H1 (cell line): Measurements from ENCODE around the gene KRTAP12-2. TPM values are rescaled to one million over a fixed set of nuclear protein-coding genes. Genes with fewer than 3 reads are reported as not detected.
"Not testable (repeated sequence)": the region's sequence is repeated elsewhere in the genome, so short reads cannot be mapped to it uniquely, and the experiment has no call there.

Experiments used
- CTCF ChIA-PET: fragments of 300-600 bp; sonication (Branson Sonifier 250); formaldehyde crosslinking; loops from one replicate; lab custom pipeline; 2021; ENCODE audit not compliant: partially characterized antibody; lab: Charles Lee
- POLR2A ChIA-PET: fragments of 300-600 bp; sonication (Branson Sonifier 250); formaldehyde crosslinking; loops from one replicate; lab custom pipeline; 2021; ENCODE audit warnings: inconsistent platforms; ENCODE audit not compliant: partially characterized antibody; lab: Charles Lee
- DNase-seq, 2 experiments: peaks; one replicate each; pipeline versions ENCODE4 v3.0.0 to v3.0.0-alpha.2; 2010 to 2022; ENCODE audit warnings: low spot score in 2 of 2, low read depth in 1 of 2, mixed read lengths in 1 of 2
- FAIRE-seq: peaks from 2 replicates; lab custom pipeline; 2011; peaks lifted over from hg19 to GRCh38; lab: Jason Lieb, UNC
- H2AFZ ChIP-seq: 2 replicates; pipeline ENCODE4 v1.8.1; 2012; ENCODE audit warnings: low read length, inconsistent platforms
- H2AK5ac ChIP-seq: 2 replicates; pipeline ENCODE4 v1.6.1; 2013; ENCODE audit warnings: low read depth, low read length
- H2BK120ac ChIP-seq: replicated peaks from 2 replicates; pipeline ENCODE3; 2013; ENCODE audit warnings: low read depth, low read length, inconsistent platforms
- H2BK12ac ChIP-seq: 2 replicates; pipeline ENCODE4 v1.6.1; 2013; ENCODE audit warnings: low read depth, low read length
- H2BK15ac ChIP-seq: 2 replicates; pipeline ENCODE4 v1.6.1; 2013; ENCODE audit warnings: low read length
- H2BK20ac ChIP-seq: 2 replicates; pipeline ENCODE4 v1.6.1; 2013; ENCODE audit warnings: low read length
- H2BK5ac ChIP-seq: 2 replicates; pipeline ENCODE4 v1.6.1; 2013; ENCODE audit warnings: low read depth, low read length
- H3K14ac ChIP-seq: 2 replicates; pipeline ENCODE4 v1.6.1; 2013; ENCODE audit warnings: inconsistent platforms; ENCODE audit not compliant: insufficient read length
- H3K18ac ChIP-seq: 2 replicates; pipeline ENCODE4 v1.6.1; 2013; ENCODE audit warnings: low read length; ENCODE audit errors: extremely low read depth
- H3K23ac ChIP-seq: 2 replicates; pipeline ENCODE4 v1.6.1; 2013; ENCODE audit warnings: inconsistent platforms; ENCODE audit not compliant: insufficient read length
- H3K23me2 ChIP-seq: 2 replicates; pipeline ENCODE4 v1.6.1; 2013; ENCODE audit warnings: low read depth, low read length
- H3K27ac ChIP-seq: 2 replicates; pipeline ENCODE4 v1.6.1; 2011; ENCODE audit warnings: low read depth, low read length, inconsistent platforms
- H3K27me3 ChIP-seq, 4 experiments: replicated peaks in 1 of 4; 1 replicate in 1 of 4; 2 replicates in 3 of 4; pipeline versions ENCODE4 v1.6.1 to v1.8.1; 2011 to 2013; ENCODE audit warnings: low read length in 3 of 4, mild to moderate bottlenecking in 3 of 4, inconsistent platforms in 2 of 4, mixed read lengths in 2 of 4, moderate library complexity in 1 of 4; ENCODE audit not compliant: control insufficient read depth in 3 of 4, insufficient read depth in 3 of 4; ENCODE audit errors: extremely low read depth in 1 of 4
- H3K36me3 ChIP-seq, 4 experiments: 2 replicates each; pipeline versions ENCODE4 v1.6.1 to v1.8.1; 2011 to 2013; ENCODE audit warnings: mild to moderate bottlenecking in 4 of 4, low read length in 3 of 4, moderate library complexity in 2 of 4, control low read depth in 1 of 4, inconsistent platforms in 1 of 4; ENCODE audit not compliant: insufficient read depth in 4 of 4, control insufficient read depth in 2 of 4
- H3K4ac ChIP-seq: replicated peaks from 2 replicates; pipeline ENCODE3; 2013; ENCODE audit warnings: low read length, low read depth, mixed read lengths, inconsistent platforms; ENCODE audit not compliant: insufficient read length
- H3K4me1 ChIP-seq, 4 experiments: replicated peaks in 1 of 4; 1 replicate in 1 of 4; 2 replicates in 3 of 4; pipeline versions ENCODE4 v1.6.1 to v1.8.1; 2011 to 2013; ENCODE audit warnings: low read length in 3 of 4, inconsistent platforms in 2 of 4, mixed read lengths in 1 of 4; ENCODE audit not compliant: insufficient read depth in 4 of 4, control insufficient read depth in 3 of 4
- H3K4me2 ChIP-seq, 2 experiments: 2 replicates each; pipeline versions ENCODE4 v1.6.1 to v1.8.1; 2011 to 2013; ENCODE audit warnings: low read depth in 2 of 2, low read length in 2 of 2, control low read depth in 1 of 2, inconsistent platforms in 1 of 2, mild to moderate bottlenecking in 1 of 2; ENCODE audit not compliant: insufficient read depth in 1 of 2
- H3K4me3 ChIP-seq, 4 experiments: fragments of 200-600, 300-600 bp in 1 of 4; sonication (generic), shearing (Covaris generic), sonication (Bioruptor Twin) in 1 of 4; 2 replicates each; pipeline versions ENCODE4 v1.5.1 to v1.8.1; 2011 to 2016; ENCODE audit warnings: low read length in 4 of 4, low read depth in 3 of 4, control low read depth in 2 of 4, inconsistent platforms in 2 of 4, mild to moderate bottlenecking in 2 of 4, mixed read lengths in 1 of 4, moderate library complexity in 1 of 4; ENCODE audit not compliant: insufficient read depth in 2 of 4; ENCODE audit errors: extremely low read depth in 1 of 4
- H3K56ac ChIP-seq: replicated peaks from 2 replicates; pipeline ENCODE3; 2013; ENCODE audit warnings: low read depth, mild to moderate bottlenecking, mixed read lengths, low read length, inconsistent platforms; ENCODE audit not compliant: insufficient read length
- H3K79me1 ChIP-seq: 2 replicates; pipeline ENCODE4 v1.6.1; 2013; ENCODE audit warnings: low read depth, low read length, control low read depth
- H3K79me2 ChIP-seq, 2 experiments: 2 replicates each; pipeline versions ENCODE4 v1.6.1 to v1.8.1; 2012 to 2013; ENCODE audit warnings: low read length in 2 of 2, mild to moderate bottlenecking in 2 of 2, inconsistent platforms in 1 of 2; ENCODE audit not compliant: insufficient read depth in 2 of 2, control insufficient read depth in 1 of 2
- H3K9ac ChIP-seq, 4 experiments: replicated peaks in 1 of 4; 1 replicate in 1 of 4; 2 replicates in 3 of 4; pipeline versions ENCODE4 v1.6.1 to v1.8.1; 2011 to 2013; ENCODE audit warnings: low read depth in 3 of 4, low read length in 3 of 4, control low read depth in 2 of 4, mild to moderate bottlenecking in 2 of 4, moderate library complexity in 2 of 4, inconsistent platforms in 1 of 4; ENCODE audit errors: extremely low read depth in 1 of 4
- H3K9me3 ChIP-seq, 2 experiments: 2 replicates each; pipeline versions ENCODE4 v1.6.1 to v1.8.1; 2012 to 2013; ENCODE audit warnings: mild to moderate bottlenecking in 2 of 2, moderate library complexity in 2 of 2, control low read depth in 1 of 2, inconsistent platforms in 1 of 2, low read depth in 1 of 2, low read length in 1 of 2, mixed read lengths in 1 of 2; ENCODE audit not compliant: insufficient read depth in 2 of 2
- H4K20me1 ChIP-seq, 2 experiments: replicated peaks in 1 of 2; 2 replicates each; pipeline versions ENCODE3 to v1.8.1; 2011 to 2013; ENCODE audit warnings: inconsistent platforms in 2 of 2, low read length in 2 of 2, mild to moderate bottlenecking in 1 of 2; ENCODE audit not compliant: insufficient read depth in 2 of 2, control insufficient read depth in 1 of 2
- H4K5ac ChIP-seq: 2 replicates; pipeline ENCODE4 v1.6.1; 2013; ENCODE audit warnings: low read length, low read depth, mixed read lengths, inconsistent platforms; ENCODE audit not compliant: insufficient read length
- H4K8ac ChIP-seq: 2 replicates; pipeline ENCODE4 v1.8.0; 2013; ENCODE audit warnings: mild to moderate bottlenecking, moderate library complexity, low read length, inconsistent platforms; ENCODE audit not compliant: insufficient read depth; ENCODE audit errors: extremely low read depth
- H4K91ac ChIP-seq: replicated peaks from 2 replicates; pipeline ENCODE3; 2013; ENCODE audit warnings: low read length, mixed read lengths, inconsistent platforms; ENCODE audit not compliant: insufficient read length
- KDM1A ChIP-seq: fragments of 200-600, 300-600 bp; sonication (generic); IDR thresholded peaks from 2 replicates; pipeline ENCODE4 v1.7.1; 2016; ENCODE audit warnings: mild to moderate bottlenecking, low read length, borderline replicate concordance
- WGBS, 2 experiments: shearing (Covaris generic) in 1 of 2; methylation state at CpG; one replicate each; pipeline versions ENCODE4 v1.1.6 to v1.1.7; 2013 to 2015; ENCODE audit warnings: low lambda C conversion rate in 2 of 2, mixed read lengths in 2 of 2, inconsistent platforms in 1 of 2, low coverage in 1 of 2, missing lambda C conversion rate in 1 of 2; ENCODE audit not compliant: insufficient replicate concordance in 2 of 2, insufficient coverage in 1 of 2, insufficient read length in 1 of 2; ENCODE audit errors: extremely low coverage in 1 of 2, missing lambda C conversion rate in 1 of 2; 5-methylcytosine and 5-hydroxymethylcytosine counted together
- polyA plus RNA-seq, 7 experiments: library from polyadenylated mRNA; depleted of rRNA in 3 of 7; stranded (reverse) in 5 of 7; unstranded in 2 of 7; fragments of >200 nt in 5 of 7; fragments of 200-250 nt in 2 of 7; gene quantifications; 1 replicate in 5 of 7; 2 replicates in 1 of 7; 4 replicates in 1 of 7; pipeline versions ENCODE4 v1.2.1 to v1.2.3, GENCODE V29; 2011 to 2013; ENCODE audit warnings: missing spikeins in 2 of 7, mixed read lengths in 2 of 7
- total RNA-seq: library from RNA; stranded (reverse); fragmentation: NEBNext Ultra II Directional; extraction: Animal tissue kit (Norgen Biotek cat#: 25700); gene quantifications from 2 replicates; pipeline ENCODE4 v1.2.1, GENCODE V29; 2021

KRTAP12-2 gene
- total and polyA plus RNA-seq, 2 of the 8 experiments (the other 6 are each of a cell fraction or from before 2014, with no cell fraction given), result 0.50 TPM; not detected in 1

DNA sequence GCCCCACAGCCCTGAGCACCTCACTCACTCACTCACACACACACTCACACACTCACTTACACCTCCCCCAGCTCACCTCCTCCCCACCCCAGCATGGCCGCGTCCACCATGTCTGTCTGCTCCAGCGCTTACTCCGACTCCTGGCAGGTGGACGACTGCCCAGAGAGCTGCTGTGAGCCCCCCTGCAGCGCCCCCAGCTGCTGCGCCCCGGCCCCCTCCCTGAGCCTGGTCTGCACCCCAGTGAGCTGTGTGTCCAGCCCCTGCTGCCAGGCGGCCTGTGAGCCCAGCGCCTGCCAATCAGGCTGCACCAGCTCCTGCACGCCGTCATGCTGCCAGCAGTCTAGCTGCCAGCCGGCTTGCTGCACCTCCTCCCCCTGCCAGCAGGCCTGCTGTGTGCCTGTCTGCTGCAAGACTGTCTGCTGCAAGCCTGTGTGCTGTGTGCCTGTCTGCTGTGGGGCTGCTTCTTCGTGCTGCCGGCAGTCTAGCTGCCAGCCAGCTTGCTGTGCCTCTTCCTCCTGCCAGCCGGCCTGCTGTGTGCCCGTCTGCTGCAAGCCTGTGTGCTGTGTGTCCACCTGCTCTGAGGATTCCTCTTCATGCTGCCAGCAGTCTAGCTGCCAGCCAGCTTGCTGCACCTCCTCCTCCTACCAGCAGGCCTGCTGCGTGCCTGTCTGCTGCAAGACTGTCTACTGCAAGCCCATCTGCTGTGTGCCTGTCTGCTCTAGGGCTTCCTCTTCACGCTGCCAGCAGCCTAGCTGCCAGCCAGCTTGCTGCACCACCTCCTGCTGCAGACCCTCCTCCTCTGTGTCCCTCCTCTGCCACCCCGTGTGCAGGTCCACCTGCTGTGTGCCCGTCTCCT lies 20.1 kb downstream of the KRTAP12-2 start, which contains the start of gene KRTAP10-11:
Gene KRTAP10-11, plus strand, starts transcription at position 49 of the 856 bp plus-strand sequence. Its CDS starts 45 bp downstream, at position 94.
- H3K4ac ChIP-seq, H3K56ac ChIP-seq, H3K9ac ChIP-seq, H4K8ac ChIP-seq, H3K79me2 ChIP-seq, H3K4me3 ChIP-seq, H4K20me1 ChIP-seq, DNase-seq, H3K23me2 ChIP-seq, H2BK120ac ChIP-seq, H3K23ac ChIP-seq, H4K5ac ChIP-seq, H3K14ac ChIP-seq, H2BK20ac ChIP-seq, H3K27ac ChIP-seq, H3K36me3 ChIP-seq, H3K9me3 ChIP-seq, H3K79me1 ChIP-seq, H2AFZ ChIP-seq, H3K4me2 ChIP-seq, FAIRE-seq, H3K27me3 ChIP-seq, H4K91ac ChIP-seq: not testable (repeated sequence)
- ChIA-PET CTCF (interaction anchor here (0.6 to 2.5 kb wide), 6 partner anchors 9 to 153 kb away, joined by 3 to 8 read pairs (median 5); no protein-coding TSS in a partner anchor), POLR2A (interaction anchor here (1.1 kb wide), 1 partner anchor 39 kb away, joined by 4 read pairs; no protein-coding TSS in a partner anchor)
- 94% methylated on average over 9 of the region's 21 CpGs; no CpG with 5 or more reads in 1 of the 2 experiments for WGBS, 2 experiments
- H2AK5ac ChIP-seq, result 0 out of 2 replicates have a peak within 1 kb of the TSS, but pooled peaks have one; percentile 6
- peak within 1 kb of the TSS; percentile 60 for H3K18ac ChIP-seq
- peak within 1 kb of the TSS; percentile 61; the same call in 1 of the 2 replicates for H2BK15ac ChIP-seq
- peak within 1 kb of the TSS; percentile 80; the same call in 1 of the 2 replicates for H2BK12ac ChIP-seq
- H3K4me1 ChIP-seq, result peaks cover 0 to 14% (median 4%) of the 10 kb centered on the region in 4 experiments; a peak in 3 of 7 replicates
- TF ChIP-seq KDM1A, result 0 out of 2 replicates have a peak, but pooled peaks have one; percentile 27
- H2BK5ac ChIP-seq, result peak within 1 kb of the TSS; percentile 24
